Amniotic stem cell (primary cell): Measurements from ENCODE around the gene LDB2.
A peak's percentile ranks its signal among the peaks of the same experiment; 100 is the strongest.

Experiments used
- DNase-seq: peaks from one replicate; lab custom pipeline; 2025; lab: John Stamatoyannopoulos, UW

Gene LDB2

DNA sequence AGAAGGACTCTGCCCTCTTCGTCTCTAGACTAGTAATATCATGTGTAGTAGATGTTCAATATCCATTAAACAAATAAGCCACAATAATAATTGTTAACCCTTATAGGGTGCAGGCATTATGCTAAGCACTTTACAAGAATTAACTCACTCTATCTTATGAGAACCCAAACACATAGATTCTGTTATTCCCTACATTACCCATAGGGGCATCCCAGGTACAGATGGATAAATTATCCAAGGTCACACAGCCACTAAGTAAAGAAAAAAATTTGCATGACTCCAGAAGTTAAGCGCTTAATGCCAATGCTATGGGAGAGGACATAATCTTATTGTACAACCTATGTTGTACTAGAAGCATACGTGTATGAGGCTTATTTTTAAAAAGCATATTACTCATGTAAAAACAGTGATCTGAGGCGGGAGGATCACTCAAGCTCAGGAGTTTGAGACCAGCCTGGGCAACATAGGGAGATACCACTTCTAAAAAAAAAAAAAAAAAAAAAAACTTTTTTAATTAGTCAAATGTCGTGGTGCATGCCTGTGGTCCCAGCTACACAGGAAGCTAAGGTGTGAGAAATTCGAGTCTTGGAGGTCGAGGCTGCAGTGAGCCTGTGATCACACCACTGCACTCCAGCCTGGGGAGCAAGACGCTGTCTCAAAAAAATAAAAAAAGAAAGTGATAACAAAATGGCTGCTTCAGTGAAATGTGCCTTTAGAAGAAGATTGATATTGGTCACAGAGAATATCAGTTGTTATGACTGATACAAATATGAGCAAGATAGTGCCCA is 13.6 kb downstream of the LDB2 start:
- DNase-seq = no peak

DNA sequence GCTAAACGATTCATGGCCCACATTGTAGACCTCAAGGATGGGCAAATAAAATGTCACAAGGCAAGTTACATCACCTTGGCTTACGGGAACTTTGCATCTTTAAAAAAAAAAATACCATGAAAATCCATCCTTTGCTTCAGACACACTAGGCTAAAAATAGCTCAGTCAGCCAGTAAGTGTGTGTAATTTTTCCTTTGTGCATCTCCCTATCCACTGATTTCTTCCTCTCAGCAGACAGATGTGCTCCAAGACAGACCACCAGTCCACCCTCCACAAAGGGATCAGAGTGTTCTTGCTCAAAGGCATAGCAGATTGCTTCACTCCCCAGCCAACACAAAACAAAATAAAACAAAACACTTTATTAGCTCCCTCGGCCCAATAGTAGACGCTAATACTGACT is 14.6 kb downstream of the LDB2 start:
- no peak for DNase-seq

DNA sequence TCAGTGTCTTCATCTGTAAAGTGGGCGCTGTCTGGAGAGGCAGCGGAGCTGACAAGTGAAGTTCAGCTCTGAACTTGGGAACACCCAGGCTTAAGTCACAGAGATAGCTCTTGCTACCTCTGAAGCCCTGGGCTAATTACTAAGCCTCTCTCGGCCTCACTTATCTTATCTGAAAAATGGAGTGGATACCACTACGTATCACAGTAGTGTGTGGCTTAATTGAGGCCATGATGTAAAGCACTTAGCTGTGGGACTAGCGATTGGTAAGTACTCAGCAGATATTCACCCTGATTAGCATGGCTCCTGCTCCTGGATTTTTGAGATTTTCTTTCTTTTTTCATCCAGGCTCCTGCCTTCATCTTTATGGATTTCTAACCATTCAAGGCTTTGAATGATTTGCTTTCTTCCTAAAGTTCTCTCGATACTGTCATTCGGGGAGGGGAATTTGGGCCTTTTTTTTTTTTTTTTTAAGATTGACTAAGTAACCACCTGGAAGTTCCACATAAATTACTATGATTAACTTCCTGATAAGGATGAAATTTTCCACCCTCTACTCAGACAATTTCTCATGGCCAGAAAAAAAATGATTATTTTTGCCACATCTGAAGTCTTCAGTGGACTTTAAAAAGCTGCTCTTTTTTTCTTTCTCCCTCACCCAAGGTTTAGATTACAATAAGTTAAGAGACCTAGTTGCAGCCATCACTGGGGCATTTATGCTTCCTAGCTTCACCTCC is 17.1 kb downstream of the LDB2 start:
- DNase-seq = no peak

DNA sequence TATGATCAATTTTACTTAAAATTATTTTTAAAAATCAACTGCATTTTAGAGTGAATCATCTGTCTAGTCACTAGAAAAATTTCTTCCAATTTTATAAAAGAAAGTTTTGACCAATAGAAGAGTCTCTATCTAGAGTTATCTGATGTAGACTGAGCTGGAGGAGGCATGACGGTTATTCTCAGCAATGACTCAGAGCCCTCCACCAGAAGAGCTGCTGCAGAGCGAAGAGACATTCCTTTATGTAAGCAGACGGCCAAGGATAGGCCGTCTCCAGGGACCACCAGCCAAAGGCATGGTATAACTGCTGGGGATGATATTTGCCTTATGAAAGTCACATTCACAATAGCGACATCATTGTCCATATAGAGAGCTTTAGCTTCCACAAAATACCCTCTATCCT is 23.0 kb downstream of the LDB2 start:
- DNase-seq = peak; percentile 87

DNA sequence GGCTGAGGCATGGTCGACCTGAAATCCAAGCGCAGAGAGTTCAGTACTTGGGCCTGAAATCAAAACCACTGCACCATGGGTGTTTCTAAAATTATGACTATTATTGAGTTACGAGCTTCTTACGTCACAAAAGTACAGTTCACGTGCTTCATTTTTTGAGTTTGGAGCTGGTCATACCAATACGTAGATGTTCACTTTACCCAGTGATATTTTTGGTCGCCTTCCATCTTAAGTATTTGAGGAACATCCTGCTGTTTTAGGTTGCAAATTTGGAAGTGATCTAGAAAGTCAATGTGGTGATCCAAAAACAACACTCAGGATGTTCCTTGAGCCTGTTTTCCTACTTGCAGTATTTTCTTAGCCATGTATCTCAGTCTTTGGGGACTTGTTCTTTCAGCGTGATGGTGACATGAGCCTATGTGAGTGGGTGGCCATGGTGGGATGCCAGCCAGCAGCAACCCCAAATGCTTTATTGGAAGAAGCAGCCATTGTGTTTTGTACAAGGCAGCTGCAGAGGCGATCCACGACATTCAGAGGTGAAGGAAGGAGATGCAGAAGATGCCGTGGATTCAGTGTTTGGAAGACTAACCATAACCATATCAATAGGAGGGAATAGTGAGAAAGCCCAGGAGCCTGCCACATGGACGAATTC is 28.7 kb downstream of the LDB2 start:
- no peak for DNase-seq

DNA sequence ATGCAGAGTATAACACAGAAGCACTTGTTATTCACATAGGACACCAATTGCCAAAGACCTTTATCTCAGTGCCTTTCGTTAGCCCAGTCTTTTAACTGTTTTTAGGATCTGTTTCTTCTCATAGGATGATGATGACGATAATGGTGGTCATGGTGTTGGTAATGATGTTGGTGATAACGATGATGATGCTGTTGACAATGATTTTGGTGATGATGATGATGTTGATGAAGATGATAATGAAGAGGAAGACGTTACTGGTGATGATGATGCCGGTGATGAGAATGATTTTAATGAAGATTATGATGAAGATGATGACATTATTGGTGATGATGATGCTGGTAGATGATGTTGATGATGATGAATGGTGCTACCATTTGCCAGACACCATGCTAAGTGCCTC is 29.8 kb downstream of the LDB2 start:
- no peak for DNase-seq

DNA sequence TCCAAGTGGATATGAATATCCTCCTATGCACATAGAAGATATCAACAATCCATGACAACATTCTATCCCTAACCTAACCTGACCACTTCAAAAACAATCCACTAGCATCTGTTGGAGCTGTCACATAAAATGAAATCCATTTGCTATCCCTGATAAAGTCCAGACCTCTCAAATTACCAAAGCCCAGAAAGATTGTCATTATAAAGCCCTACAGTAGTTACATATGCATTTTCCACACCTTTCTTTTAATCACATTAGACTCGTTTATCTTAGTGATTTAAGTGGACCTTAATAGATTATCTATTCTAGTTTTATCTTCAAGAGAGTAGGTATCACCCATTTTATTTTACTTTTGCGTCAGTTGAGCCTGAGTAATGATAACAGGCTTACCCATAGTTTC is 30.6 kb downstream of the LDB2 start:
- no peak for DNase-seq

DNA sequence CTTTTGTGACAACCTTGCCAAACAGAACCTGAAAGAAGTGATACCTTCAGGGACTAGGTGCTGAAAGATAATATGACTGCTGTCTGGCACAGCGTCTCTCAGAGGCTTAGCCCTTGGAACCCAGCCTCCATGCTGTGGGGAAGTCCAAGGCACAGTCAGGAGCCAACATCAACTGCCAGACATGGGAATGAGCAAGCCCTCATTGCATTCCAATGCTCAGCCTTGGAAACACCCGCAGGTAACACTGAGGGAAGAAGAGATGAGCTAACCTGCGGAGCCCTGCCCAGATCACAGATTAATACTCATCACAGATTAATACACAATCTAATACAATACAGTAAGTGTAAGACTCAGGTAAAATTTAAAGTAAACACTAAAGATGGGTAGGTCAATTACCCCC is 31.5 kb downstream of the LDB2 start:
- no peak for DNase-seq

DNA sequence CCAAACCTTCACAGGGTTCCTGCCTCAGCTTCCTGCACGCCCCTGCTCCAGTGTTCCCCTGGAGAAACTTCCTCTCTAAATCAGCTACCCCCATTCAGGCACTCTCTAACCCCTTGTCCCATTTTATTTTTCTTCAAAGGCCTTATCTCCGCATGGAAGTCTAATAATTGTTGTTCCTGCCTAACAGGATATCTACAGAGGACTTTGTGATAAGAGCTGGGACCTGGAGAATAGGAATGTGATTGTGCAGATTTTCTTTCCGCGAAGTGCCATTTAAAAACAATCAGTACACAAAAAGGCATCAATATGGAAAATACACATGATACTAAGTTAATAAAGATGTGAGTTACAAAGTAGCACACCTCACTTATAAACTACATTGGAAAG is 32.6 kb downstream of the LDB2 start:
- no peak for DNase-seq

DNA sequence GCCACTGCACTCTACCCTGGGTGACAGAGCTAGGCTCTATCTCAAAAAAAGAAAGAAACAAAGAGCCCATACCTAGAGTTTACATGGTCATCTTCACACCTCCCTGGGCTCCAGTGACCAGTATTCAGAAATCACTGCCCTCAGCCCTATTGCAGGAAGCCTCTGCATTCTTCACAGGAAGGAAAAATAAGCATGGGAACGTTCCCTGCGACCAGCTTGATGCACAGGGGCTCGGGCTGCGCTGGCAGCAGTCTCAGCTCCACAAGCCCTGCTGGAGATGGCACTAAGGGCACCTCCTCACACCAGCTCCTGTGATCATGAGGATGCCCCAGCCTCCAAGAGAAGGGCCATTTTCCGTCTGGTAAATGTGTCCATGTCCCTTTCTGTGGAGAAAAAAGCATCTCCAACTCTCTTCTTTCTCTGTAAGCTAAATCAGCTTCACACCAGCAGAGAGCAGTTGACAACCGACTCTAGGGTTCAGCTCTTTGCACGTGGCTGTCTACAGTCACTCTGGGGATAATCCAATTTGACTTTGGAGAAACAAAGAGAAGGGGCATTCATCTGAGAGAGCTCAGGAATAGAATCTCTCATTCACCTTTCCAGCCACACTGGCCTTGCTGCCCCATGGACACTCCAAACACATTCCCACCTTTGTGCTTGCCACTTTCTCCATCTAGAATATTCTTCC is 33.1 kb downstream of the LDB2 start:
- DNase-seq = no peak

DNA sequence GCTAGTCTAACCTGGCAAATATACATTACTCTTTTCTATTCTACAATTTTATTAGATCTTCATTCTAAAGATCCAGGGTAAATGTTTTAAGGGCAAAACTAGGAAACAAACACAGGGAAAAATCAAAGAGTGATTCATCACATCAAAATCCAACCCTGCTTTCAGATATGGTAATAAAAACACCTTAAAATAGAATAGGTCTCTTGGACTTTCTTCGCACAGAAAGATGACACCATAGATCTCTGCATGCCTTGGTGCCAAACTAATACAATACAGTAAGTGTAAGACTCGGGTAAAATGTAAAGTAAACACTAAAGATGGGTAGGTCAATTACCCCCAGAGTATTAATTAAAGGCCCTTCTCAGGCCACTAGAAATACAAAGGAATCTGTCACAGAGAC is 34.2 kb downstream of the LDB2 start:
- DNase-seq = no peak

DNA sequence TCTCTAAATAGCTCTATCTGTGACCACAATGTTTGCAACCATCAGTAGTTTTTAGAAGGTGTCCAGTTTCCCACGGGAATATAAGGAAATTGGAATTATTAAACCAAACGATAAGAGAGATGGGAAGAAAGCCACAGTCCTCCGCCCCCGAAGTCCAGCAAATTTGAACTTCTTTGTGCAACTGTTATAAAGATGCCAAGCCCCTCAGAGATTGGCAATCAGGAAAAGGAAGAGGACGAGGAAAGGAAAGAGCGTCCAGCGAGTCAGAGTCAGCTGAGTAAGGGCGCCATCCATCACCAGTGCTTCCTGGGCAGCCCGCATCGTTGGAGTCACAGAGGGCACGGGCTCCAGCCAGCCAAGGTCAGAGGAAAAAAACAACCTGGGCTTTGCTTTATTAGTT is 35.7 kb downstream of the LDB2 start:
- no peak for DNase-seq

DNA sequence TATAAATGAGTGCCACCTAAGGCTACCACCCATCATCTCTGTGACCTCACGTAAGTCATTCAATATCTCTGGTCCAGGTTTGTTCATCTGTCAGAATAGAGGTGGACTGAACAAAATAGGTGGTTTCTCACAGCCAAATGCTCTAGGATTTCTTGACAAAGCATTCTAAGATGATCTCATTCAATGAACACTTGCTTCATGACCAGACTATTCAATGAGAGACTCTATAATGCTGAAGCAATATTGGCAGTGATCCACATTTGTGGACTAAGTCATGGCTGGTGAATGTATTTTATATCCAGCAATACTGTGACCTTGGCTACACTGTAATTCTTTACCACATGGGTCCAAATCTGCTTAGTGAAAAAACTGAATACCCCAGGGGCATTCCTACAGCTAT is 37.9 kb downstream of the LDB2 start:
- DNase-seq = peak; percentile 89

DNA sequence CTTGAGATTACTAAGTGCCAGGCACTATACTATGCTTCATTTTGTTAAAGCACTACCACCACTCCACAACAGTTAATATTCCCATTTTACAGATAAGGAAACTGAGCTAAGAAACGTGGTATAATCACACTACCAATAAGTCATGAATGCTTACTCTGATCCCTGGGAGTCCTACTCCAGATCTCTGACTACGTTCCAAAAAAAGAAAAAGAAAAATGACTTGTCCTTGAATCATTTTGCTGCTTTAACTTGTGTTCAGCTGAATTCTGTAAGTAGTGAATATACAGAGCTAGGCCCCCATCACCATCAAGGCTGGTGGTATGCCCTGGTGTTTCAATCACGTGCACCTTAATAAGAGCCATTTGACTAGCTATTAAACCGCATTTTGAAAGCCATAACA is 39.4 kb downstream of the LDB2 start:
- no peak for DNase-seq

DNA sequence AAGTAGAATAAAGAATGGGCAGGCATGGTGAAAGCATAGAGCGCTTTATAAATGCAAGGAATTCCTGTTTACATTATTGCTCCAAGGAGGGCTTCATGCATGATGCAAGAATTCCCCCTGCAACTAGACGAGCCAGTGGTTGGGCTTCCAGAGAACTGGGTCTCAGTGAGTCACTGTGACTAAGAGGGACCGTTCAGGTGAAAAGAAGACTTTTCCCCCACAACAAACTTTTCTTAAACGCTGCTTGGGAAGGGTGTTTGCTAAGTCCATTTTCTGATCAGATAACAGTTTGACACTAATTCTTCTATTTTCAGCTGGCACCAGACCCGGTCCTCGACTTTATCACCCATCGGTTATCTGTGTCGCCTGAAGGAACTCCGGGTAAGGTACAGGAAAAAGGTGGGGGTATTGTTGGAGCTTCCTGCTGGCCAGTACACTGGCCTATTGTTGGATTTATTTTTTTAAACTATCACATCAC is 40.1 kb downstream of the LDB2 start:
- DNase-seq = no peak

DNA sequence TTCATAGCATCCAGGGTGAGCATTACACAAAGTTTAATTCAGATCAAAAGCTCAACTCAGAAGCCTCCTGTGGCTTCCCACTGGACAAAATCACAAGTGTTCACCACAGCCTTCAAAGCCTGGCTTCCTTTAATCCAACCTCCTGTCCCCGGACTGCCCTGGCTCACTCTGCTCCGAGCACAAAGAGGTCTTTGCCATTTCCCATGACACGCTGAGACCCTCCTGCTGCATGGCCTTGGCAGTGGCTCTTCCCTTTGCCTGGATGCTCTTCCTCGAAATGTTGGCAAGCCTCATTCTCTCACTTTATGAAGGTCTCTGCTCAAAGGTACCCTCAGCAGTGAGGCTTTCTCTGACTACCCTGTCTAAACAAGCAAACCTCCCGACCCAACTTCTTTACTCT is 41.0 kb downstream of the LDB2 start:
- DNase-seq = no peak

DNA sequence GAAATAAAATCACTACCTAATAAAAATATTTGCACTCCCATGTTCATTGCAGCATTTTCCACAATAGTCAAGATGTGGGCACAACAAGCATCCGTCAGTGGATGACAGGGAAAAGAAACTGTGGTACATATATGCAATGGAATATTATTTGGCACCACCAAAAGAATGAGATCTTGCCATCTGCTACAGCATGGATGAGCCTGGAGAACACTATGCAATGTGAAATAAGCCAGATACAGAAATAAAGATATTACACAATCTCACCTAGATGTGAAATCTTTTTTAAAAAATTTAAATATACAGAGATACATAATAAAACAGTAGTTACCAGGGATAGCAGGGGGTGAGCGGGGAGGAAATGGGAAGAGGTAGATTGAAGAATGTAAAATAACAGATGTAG is 44.8 kb downstream of the LDB2 start:
- no peak for DNase-seq

DNA sequence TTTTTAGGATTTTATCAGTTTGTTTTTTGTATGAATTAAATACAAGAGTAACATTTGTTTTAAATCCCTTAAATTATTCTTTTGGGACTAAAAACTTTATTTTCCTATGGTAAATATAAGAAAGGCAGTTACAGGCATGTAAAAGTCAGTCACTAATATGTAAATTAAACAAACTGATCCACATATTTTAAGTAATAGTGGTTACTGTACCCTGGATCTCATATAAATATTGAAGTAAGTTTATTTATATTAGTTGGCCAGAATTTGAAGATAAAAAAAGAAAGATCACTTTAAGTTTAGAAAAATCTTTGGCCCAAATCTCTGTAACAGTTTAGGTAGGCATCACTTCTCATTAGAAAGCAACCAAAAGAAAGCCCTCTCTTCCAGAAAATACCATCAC is 45.8 kb downstream of the LDB2 start:
- no peak for DNase-seq

DNA sequence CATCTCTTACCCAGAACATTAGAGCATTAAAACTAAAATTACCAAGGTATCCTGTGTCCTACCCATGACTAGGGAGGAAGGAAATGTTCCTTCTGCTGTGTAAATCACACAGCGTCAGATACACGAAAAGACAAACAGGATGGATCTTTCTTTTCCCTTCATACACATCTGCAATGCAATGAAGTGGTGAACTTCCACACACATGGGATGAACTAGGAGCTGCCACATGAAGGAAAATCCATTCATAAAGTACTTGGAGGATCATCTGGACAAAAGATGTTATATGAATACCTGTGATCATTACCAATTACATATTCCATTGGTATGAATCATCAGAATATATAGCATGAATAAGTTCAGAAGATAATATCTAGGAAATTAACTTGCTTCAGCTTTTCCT is 46.2 kb downstream of the LDB2 start:
- no peak for DNase-seq

DNA sequence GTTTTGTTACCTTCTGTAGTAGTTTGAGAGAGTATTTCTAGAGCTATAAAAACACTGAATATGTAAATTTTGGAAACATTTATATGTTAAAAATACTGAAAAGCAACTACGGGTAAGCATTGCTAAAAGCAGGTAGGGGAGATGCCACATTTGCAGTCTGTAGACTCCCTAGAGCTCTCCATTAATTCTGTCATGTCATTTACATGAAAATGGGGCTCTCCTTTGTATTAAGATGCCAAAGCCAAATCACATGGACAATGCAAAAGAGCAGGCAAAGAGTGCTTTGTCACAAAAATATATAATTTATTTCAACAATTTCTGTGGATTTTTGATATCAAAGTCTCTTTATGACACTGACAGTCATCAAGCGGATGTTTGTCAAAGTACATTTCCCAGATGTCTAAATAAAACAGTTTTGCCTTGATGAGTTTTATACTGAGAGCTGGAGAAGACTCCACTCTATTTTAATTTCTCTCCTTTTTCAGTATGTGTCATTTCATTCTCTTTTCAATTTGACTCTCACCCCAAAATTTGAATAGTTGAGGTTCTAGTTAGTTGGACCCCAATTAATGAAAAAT is 51.8 kb downstream of the LDB2 start:
- DNase-seq = no peak

DNA sequence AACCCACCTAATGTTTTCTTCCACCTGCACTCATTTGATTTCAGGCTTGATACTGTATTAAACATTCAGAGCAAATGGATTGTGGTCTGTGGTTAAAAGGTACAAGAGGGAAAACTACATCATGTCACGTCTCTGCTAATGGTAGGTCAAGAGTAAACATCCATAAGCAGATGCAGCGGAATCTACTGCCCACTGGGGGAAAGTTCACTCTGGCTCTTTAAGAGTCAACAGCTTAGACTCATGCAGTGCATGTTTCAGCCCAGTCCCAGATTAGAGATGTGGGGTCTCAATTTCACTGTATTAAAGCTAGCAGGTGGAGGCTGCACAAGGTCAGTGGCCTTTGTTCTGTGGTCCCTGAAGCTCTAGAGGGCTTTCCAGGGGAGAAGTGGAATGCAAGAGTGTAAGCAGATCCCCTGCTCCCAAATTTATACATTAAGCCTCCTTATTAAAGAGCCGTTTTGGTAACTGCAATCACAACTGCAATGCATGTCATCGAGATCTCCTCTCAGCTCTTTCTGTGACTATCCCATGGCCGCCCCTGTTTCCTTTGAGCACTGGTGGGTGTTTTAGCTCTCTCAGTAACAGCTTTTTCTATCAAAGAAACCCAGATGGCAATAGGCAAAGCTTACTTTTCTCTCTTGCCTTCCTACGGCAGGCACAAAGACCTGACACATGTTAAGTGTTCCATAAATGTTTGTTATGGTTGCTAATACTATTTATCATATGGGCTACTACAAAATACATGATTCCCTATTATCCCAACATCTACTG is 53.4 kb downstream of the LDB2 start:
- DNase-seq = no peak
